Stimulated activated CD4-positive, alpha-beta T cell treated with anti-CD3 and anti-CD28 coated beads, Interleukin-15, amount 100 ng/mL, for 1 hour (primary cell): ENCODE results near the gene ABHD16A.

ENCODE experiments used
- DNase-seq, 2 donors: peaks; one replicate each; pipeline ENCODE4 v3.0.0-alpha.2; 2020; ENCODE audit warnings: low read depth in 1 of 2, low spot score in 1 of 2

Gene ABHD16A

GRCh38 chr6:31663126-31663960 lies 39.8 kb downstream of the ABHD16A start:
- DNase-seq: no peak

GRCh38 chr6:31662124-31662723 lies 40.9 kb downstream of the ABHD16A start:
- no peak for DNase-seq

GRCh38 chr6:31661262-31662123 lies 41.6 kb downstream of the ABHD16A start:
- no peak for DNase-seq

GRCh38 chr6:31660381-31661261 lies 42.5 kb downstream of the ABHD16A start, which contains the start of gene C6orf47:
TSS of gene C6orf47 (minus strand) at chr6:31660778. CDS start at chr6:31659947, 831 bp downstream.
- DNase-seq: peak; percentile 61 to 62

- DNase-seq: no peak
These were observed 43.3 kb downstream of the ABHD16A start for GRCh38 chr6:31659649-31660380.

- no peak for DNase-seq
These were observed 44.0 kb downstream of the ABHD16A start for GRCh38 chr6:31658983-31659648.

- no peak for DNase-seq
These were observed 44.9 kb downstream of the ABHD16A start for GRCh38 chr6:31658158-31658688.

GRCh38 chr6:31657406-31658157 lies 45.5 kb downstream of the ABHD16A start:
- DNase-seq: no peak

- no peak for DNase-seq
These were observed 47.5 kb downstream of the ABHD16A start, which contains the start of gene APOM for GRCh38 chr6:31655349-31656237. TSS of gene APOM (plus strand) at chr6:31655894. CDS start at chr6:31655967, 73 bp downstream.

GRCh38 chr6:31654574-31655348 lies 48.4 kb downstream of the ABHD16A start:
- no peak for DNase-seq

- peak in 1 of 2 donors; percentile 66 for DNase-seq
These were observed 50.0 kb downstream of the ABHD16A start for GRCh38 chr6:31652925-31653724.

GRCh38 chr6:31651602-31652191 lies 51.4 kb downstream of the ABHD16A start:
- no peak for DNase-seq

GRCh38 chr6:31645325-31645724 lies 57.8 kb downstream of the ABHD16A start:
- no peak for DNase-seq

- DNase-seq: no peak
These were observed 59.2 kb downstream of the ABHD16A start for GRCh38 chr6:31643818-31644454.
